ENCODE measurements around the gene EPN1.
"Not testable (repeated sequence)": the region's sequence is repeated elsewhere in the genome, so short reads cannot be mapped to it uniquely, and the experiment has no call there.

The EPN1 gene

GRCh38 chr19:55720214-55720746, 45.3 kb downstream of the EPN1 start:
- Histone ChIP-seq H3K9me3 (ENCODE audit: low read length) (peaks cover 15% of the 10 kb centered on the region; the same call in 1 of the 2 replicates), H3K4me1 (ENCODE audit: insufficient read depth, low read length, severe bottlenecking) (no peaks in the 10 kb centered on the region), H3K27me3 (ENCODE audit: insufficient read depth, low read length) (no peaks in the 10 kb centered on the region; the same call in 1 of the 2 replicates), H4K20me1 (ENCODE audit: insufficient read depth, low read length) (no peaks in the 10 kb centered on the region), H3K4me2 (ENCODE audit: low read length) (no peak overlapping the region), H3F3A (ENCODE audit: insufficient read depth, low read length) (no peaks in the 10 kb centered on the region), H3K9me2 (ENCODE audit: low read depth, low read length) (no peaks in the 10 kb centered on the region), H3K27ac (ENCODE audit: low read depth, low read length, poor library complexity, severe bottlenecking) (no peak overlapping the region), H3K36me3 (ENCODE audit: insufficient read depth, low read length) (no peaks in the 10 kb centered on the region), H3K79me2 (ENCODE audit: insufficient read depth, low read length) (no peaks in the 10 kb centered on the region), H2AFZ (ENCODE audit: low read length) (no peak overlapping the region), H3K9ac (ENCODE audit: low read length) (no peak overlapping the region), H3K4me3 (ENCODE audit: low read depth, low read length, poor library complexity, severe bottlenecking) (no peak overlapping the region)
- TF ChIP-seq CTCF (IDR thresholded peaks at IDR 0.05; ENCODE audit: low read length) (no peak), EZH2 (IDR thresholded peaks at IDR 0.05; ENCODE audit: borderline replicate concordance, low read length) (no peak)

DNA sequence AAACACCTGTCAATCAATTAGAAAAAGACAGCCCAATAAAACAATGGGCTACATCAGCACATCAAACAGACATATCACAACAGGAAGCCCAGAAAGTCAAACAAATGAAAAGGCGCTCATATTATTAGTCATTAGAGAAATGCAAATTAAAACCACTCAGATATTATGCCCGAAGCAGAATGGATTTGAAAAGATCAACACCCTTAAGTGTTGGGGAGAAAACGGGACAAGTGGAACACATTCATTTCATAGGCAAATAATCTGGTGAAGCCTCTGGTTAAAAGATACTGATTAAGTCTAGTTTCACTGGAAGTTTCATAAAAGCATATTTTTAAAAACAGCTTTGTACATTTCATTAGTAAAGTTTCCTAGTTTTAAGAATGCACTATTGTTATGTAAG, 45.8 kb downstream of the EPN1 start:
- Histone ChIP-seq H3K4me3 (ENCODE audit: low read depth, low read length, poor library complexity, severe bottlenecking) (no peak overlapping the region), H3K36me3 (ENCODE audit: insufficient read depth, low read length) (no peaks in the 10 kb centered on the region), H2AFZ (ENCODE audit: low read length) (no peak overlapping the region), H3F3A (ENCODE audit: insufficient read depth, low read length) (no peaks in the 10 kb centered on the region), H3K79me2 (ENCODE audit: insufficient read depth, low read length) (no peaks in the 10 kb centered on the region), H4K20me1 (ENCODE audit: insufficient read depth, low read length) (no peaks in the 10 kb centered on the region), H3K9me3 (ENCODE audit: low read length) (peaks cover 15% of the 10 kb centered on the region; the same call in 1 of the 2 replicates), H3K9me2 (ENCODE audit: low read depth, low read length) (no peaks in the 10 kb centered on the region), H3K27me3 (ENCODE audit: insufficient read depth, low read length) (no peaks in the 10 kb centered on the region; the same call in 1 of the 2 replicates), H3K27ac (ENCODE audit: low read depth, low read length, poor library complexity, severe bottlenecking) (no peak overlapping the region), H3K9ac (ENCODE audit: low read length) (no peak overlapping the region), H3K4me2 (ENCODE audit: low read length) (no peak overlapping the region), H3K4me1 (ENCODE audit: insufficient read depth, low read length, severe bottlenecking) (no peaks in the 10 kb centered on the region)
- TF ChIP-seq CTCF (IDR thresholded peaks at IDR 0.05; ENCODE audit: low read length) (no peak), EZH2 (IDR thresholded peaks at IDR 0.05; ENCODE audit: borderline replicate concordance, low read length) (no peak)

DNA sequence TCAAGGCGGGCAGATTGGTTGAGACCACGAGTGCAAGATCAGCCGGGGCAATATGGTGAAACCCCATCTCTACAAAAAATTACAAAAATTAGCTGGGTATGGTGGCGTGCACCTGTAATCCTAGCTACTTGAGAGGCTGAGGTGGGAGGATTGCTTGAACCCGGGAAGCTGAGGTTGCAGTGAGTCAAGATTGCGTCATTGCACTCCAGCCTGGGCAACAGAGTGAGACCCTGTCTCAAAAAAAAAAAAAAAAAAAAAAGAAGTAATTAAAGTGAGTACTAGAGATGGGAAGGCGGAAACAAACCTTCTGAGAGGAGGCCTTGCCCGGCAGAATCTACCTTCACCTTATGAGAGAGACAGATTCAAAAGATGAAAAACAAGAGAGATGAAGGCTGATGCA, 48.5 kb downstream of the EPN1 start:
- Histone ChIP-seq H3K4me2 (ENCODE audit: low read length) (no peak overlapping the region), H4K20me1 (ENCODE audit: insufficient read depth, low read length) (no peaks in the 10 kb centered on the region), H3K36me3 (ENCODE audit: insufficient read depth, low read length) (no peaks in the 10 kb centered on the region), H2AFZ (ENCODE audit: low read length) (no peak overlapping the region), H3K9me3 (ENCODE audit: low read length) (peaks cover 15% of the 10 kb centered on the region; the same call in 1 of the 2 replicates), H3K27ac (ENCODE audit: low read depth, low read length, poor library complexity, severe bottlenecking) (no peak overlapping the region), H3K79me2 (ENCODE audit: insufficient read depth, low read length) (no peaks in the 10 kb centered on the region), H3K27me3 (ENCODE audit: insufficient read depth, low read length) (no peaks in the 10 kb centered on the region; the same call in 1 of the 2 replicates), H3K9me2 (ENCODE audit: low read depth, low read length) (no peaks in the 10 kb centered on the region), H3K4me1 (ENCODE audit: insufficient read depth, low read length, severe bottlenecking) (no peaks in the 10 kb centered on the region), H3F3A (ENCODE audit: insufficient read depth, low read length) (no peaks in the 10 kb centered on the region), H3K4me3 (ENCODE audit: low read depth, low read length, poor library complexity, severe bottlenecking) (no peak overlapping the region), H3K9ac (ENCODE audit: low read length) (no peak overlapping the region)
- TF ChIP-seq CTCF (IDR thresholded peaks at IDR 0.05; ENCODE audit: low read length) = no peak
- no peak for TF ChIP-seq EZH2 (IDR thresholded peaks at IDR 0.05; ENCODE audit: borderline replicate concordance, low read length)

GRCh38 chr19:55730378-55730777, 55.4 kb downstream of the EPN1 start:
- H3K9me3 ChIP-seq (ENCODE audit: low read length); H4K20me1 ChIP-seq (ENCODE audit: insufficient read depth, low read length); H3K79me2 ChIP-seq (ENCODE audit: insufficient read depth, low read length); H3K36me3 ChIP-seq (ENCODE audit: insufficient read depth, low read length); H3K9me2 ChIP-seq (ENCODE audit: low read depth, low read length); H2AFZ ChIP-seq (ENCODE audit: low read length); H3K4me1 ChIP-seq (ENCODE audit: insufficient read depth, low read length, severe bottlenecking); H3K4me3 ChIP-seq (ENCODE audit: low read depth, low read length, poor library complexity, severe bottlenecking); H3K27me3 ChIP-seq (ENCODE audit: insufficient read depth, low read length); H3F3A ChIP-seq (ENCODE audit: insufficient read depth, low read length); H3K9ac ChIP-seq (ENCODE audit: low read length); H3K4me2 ChIP-seq (ENCODE audit: low read length); H3K27ac ChIP-seq (ENCODE audit: low read depth, low read length, poor library complexity, severe bottlenecking): not testable (repeated sequence)

Data from OCI-LY1 (cell line).